H4 (cell line): Measurements from ENCODE around the gene SHROOM3. TPM values are rescaled to one million over a fixed set of nuclear protein-coding genes. Genes with fewer than 3 reads are reported as not detected.
A peak's percentile ranks its signal among the peaks of the same experiment; 100 is the strongest.

Source experiments
- DNase-seq: peaks from one replicate; pipeline ENCODE4 v3.0.0-alpha.2; 2015; ENCODE audit warnings: low spot score
- total RNA-seq: library from RNA; depleted of rRNA; stranded (reverse); fragments of >200 nt; shearing (Covaris generic); gene quantifications from 2 replicates; pipeline ENCODE4 v1.2.3, GENCODE V29; 2014; rRNA removed

The SHROOM3 gene
- total RNA-seq, 1 experiment from 2014 or later = 3.4 TPM

DNA sequence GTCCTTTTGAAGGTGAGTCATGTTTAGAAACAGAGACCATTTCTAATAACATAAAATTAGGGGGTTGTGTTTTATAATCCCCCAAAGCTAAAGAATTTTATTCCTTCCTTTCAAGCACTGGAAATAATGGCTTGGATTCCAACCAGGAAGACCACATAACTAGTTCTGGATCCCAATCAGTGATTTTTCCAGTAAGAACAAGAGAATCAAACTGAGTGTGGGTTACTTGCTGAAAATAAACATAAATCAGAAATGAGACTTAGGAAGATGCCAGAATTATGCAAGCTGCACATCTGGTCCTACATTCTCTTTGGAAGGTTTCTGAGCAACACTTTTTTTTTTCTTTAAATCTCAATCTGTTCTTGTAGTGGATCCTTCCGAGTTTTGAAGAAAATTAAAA lies 386.6 kb downstream of the SHROOM3 start:
- DNase-seq = no peak

DNA sequence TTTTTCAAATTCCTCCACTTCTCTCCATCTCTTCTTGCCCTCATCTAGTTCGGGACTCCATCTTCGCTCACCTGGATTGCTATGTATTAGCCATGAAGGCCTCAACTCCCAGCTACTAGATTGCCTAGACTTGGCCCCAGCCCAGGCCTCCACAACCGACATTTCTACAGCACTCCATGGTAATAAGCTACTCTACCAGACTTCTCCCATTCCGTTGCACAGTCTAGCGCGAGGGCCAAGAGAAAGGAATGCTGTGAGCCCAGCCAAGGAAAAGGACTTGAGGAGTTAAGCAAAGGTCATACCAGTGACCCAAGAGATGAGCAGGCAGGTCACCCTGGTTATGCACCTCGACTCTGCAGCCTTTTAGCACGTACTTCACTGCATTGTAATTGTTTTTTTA lies 387.3 kb downstream of the SHROOM3 start:
- no peak for DNase-seq

DNA sequence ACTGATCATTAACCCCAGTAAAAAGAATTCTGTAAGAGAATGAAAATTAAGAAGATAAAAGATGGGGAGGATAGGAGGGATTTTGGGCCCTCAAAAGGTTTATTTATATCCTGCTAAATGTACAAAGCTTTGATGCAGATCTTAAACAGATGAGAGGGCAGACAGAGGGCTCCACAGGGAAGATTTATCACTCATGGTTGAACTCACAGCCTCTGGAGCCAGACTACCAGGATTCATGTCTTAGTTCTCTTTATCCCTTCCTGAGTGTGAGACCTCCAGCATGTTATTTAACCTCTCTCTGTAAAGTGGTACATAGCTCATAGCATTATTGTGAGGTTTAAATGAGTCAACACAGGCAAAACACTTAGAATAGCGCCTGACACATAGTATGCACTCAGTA lies 388.5 kb downstream of the SHROOM3 start:
- no peak for DNase-seq

- no peak for DNase-seq
These were observed 395.6 kb downstream of the SHROOM3 start for GRCh38 chr4:76830612-76830963.

GRCh38 chr4:76830964-76831703 lies 396.1 kb downstream of the SHROOM3 start:
- peak; percentile 89 for DNase-seq

DNA sequence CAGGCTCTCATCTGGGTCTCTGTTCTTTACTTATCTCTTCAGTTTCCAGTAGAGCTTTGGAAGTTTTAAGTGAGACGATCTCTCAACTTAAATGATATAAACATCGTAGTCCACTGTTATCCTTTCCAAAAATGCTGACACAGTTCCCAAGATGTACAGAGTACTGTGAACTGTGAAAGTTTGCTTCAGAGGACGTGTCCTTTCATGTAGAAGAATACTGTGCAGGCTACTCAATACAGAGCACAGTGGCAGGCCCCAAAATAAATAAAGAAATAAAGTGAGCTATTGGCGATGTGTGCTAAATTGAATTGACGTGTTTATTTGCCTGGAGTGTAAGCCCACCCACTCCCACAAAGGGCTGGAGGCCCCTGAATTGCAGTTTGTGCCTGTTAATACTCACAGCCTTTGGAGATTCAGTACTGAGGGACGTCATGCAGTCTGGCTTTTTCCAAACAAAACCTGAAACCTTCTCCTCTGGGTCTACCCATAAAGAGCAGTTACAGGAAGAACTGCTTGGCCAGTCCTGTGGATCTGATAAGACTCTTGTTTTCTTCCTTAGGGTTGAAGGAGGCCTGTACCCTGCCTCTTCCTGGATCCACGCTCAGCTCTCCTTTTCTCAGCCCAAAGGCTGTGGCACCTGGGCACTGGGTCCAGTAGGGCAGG lies 396.8 kb downstream of the SHROOM3 start:
- DNase-seq = peak; percentile 5

Other genes with a start within 250 kb of the SHROOM3 start
- 88.5 and 101 TPM in 2 replicates for gene SCARB2, start 221.4 kb upstream of the SHROOM3 start, total RNA-seq
- 3.9 and 4.9 TPM in 2 replicates for gene FAM47E, start 183.5 kb upstream of the SHROOM3 start, total RNA-seq
- 2.0 and 3.6 TPM in 2 replicates for gene STBD1, start 128.5 kb upstream of the SHROOM3 start, total RNA-seq
- not detected in 2 replicates for gene CCDC158, start 14.1 kb upstream of the SHROOM3 start, total RNA-seq